MCF 10A (cell line): ENCODE results near the gene KIF1A. TPM values are rescaled to one million over a fixed set of nuclear protein-coding genes. Genes with fewer than 3 reads are reported as not detected.

Experiments used
- BruUV-seq: library from RNA; stranded (reverse); fragments of 400-500 nt; replicated peaks from 2 replicates; lab custom pipeline; 2021; lab: Mats Ljungman, UMichigan
- CTCF ChIA-PET: fragments of 300-600 bp; sonication (Branson Sonifier 250); formaldehyde crosslinking; extraction: SDS; loops from one replicate; lab custom pipeline; 2021; ENCODE audit warnings: antibody characterized with exemption, inconsistent platforms; lab: Yijun Ruan, JAX
- POLR2A ChIA-PET: fragments of 300-600, 350-650 bp; sonication (Branson Sonifier 250); formaldehyde crosslinking; extraction: SDS; loops from one replicate; lab custom pipeline; 2020; ENCODE audit warnings: antibody characterized with exemption, inconsistent platforms; lab: Yijun Ruan, JAX
- DNase-seq: peaks from one replicate; pipeline ENCODE4 v3.0.0-alpha.2; 2018; ENCODE audit not compliant: unreplicated experiment
- H3K27ac Mint-ChIP-seq: one replicate; pipeline ENCODE4 v1.8.0; 2022; ENCODE audit warnings: mild to moderate bottlenecking, low read depth, mixed read lengths; ENCODE audit not compliant: unreplicated experiment
- H3K27me3 Mint-ChIP-seq: one replicate; pipeline ENCODE4 v1.8.0; 2022; ENCODE audit warnings: mixed read lengths; ENCODE audit not compliant: insufficient read depth, unreplicated experiment
- H3K36me3 Mint-ChIP-seq: one replicate; pipeline ENCODE4 v1.8.0; 2022; ENCODE audit warnings: mild to moderate bottlenecking, moderate library complexity, mixed read lengths; ENCODE audit not compliant: insufficient read depth, unreplicated experiment
- H3K4me1 Mint-ChIP-seq: one replicate; pipeline ENCODE4 v1.8.0; 2022; ENCODE audit warnings: mixed read lengths; ENCODE audit not compliant: insufficient read depth, unreplicated experiment
- H3K4me3 Mint-ChIP-seq: one replicate; pipeline ENCODE4 v1.8.0; 2022; ENCODE audit warnings: mild to moderate bottlenecking, moderate library complexity, mixed read lengths; ENCODE audit not compliant: unreplicated experiment
- H3K9me3 Mint-ChIP-seq: one replicate; pipeline ENCODE4 v1.8.0; 2022; ENCODE audit warnings: mixed read lengths; ENCODE audit not compliant: unreplicated experiment
- intact Hi-C: fragments of 100-400 bp; cut with micrococcal nuclease; formaldehyde crosslinking; loops from 2 replicates; pipeline ENCODE4 v1.14.1; 2022
- total RNA-seq: library from RNA; stranded (reverse); gene quantifications from 2 replicates; pipeline ENCODE4 v1.2.3, GENCODE V29; 2022
- TF ChIP-seq, protein P1 (sequence below): fragments of 200-600 bp; IDR thresholded peaks from one replicate; pipeline ENCODE4 v1.8.0; 2022; ENCODE audit warnings: antibody characterized with exemption, mild to moderate bottlenecking; ENCODE audit not compliant: unreplicated experiment

The KIF1A gene
- total RNA-seq, 1 experiment from 2014 or later, result not detected

GRCh38 chr2:240792629-240793312, 27.2 kb downstream of the KIF1A start:
- H3K36me3 Mint-ChIP-seq, result no peaks in the 10 kb centered on the region
- no peak overlapping the region for H3K4me3 Mint-ChIP-seq
- TF ChIP-seq, protein P1, sequence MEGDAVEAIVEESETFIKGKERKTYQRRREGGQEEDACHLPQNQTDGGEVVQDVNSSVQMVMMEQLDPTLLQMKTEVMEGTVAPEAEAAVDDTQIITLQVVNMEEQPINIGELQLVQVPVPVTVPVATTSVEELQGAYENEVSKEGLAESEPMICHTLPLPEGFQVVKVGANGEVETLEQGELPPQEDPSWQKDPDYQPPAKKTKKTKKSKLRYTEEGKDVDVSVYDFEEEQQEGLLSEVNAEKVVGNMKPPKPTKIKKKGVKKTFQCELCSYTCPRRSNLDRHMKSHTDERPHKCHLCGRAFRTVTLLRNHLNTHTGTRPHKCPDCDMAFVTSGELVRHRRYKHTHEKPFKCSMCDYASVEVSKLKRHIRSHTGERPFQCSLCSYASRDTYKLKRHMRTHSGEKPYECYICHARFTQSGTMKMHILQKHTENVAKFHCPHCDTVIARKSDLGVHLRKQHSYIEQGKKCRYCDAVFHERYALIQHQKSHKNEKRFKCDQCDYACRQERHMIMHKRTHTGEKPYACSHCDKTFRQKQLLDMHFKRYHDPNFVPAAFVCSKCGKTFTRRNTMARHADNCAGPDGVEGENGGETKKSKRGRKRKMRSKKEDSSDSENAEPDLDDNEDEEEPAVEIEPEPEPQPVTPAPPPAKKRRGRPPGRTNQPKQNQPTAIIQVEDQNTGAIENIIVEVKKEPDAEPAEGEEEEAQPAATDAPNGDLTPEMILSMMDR, result no peak
- H3K27me3 Mint-ChIP-seq, result peaks cover 46% of the 10 kb centered on the region
- ChIA-PET POLR2A (no interaction called here), CTCF (no interaction called here)
- no peak for DNase-seq
- no peaks in the 10 kb centered on the region for H3K9me3 Mint-ChIP-seq
- no peaks in the 10 kb centered on the region for H3K4me1 Mint-ChIP-seq
- no peak overlapping the region for H3K27ac Mint-ChIP-seq
- intact Hi-C loops, result no loop called here
- no TSS peak for BruUV-seq

GRCh38 chr2:240791821-240792628, 28.0 kb downstream of the KIF1A start:
- TF ChIP-seq, protein P1, result no peak
- H3K4me1 Mint-ChIP-seq, result no peaks in the 10 kb centered on the region
- no peak overlapping the region for H3K27ac Mint-ChIP-seq
- peaks cover 42% of the 10 kb centered on the region for H3K27me3 Mint-ChIP-seq
- no TSS peak for BruUV-seq
- CTCF ChIA-PET, result no interaction called here
- no peak overlapping the region for H3K4me3 Mint-ChIP-seq
- intact Hi-C loops, result no loop called here
- no peak for DNase-seq
- no peaks in the 10 kb centered on the region for H3K9me3 Mint-ChIP-seq
- POLR2A ChIA-PET, result no interaction called here
- no peaks in the 10 kb centered on the region for H3K36me3 Mint-ChIP-seq

GRCh38 chr2:240791221-240791800, 28.7 kb downstream of the KIF1A start:
- Mint-ChIP-seq H3K9me3 (no peaks in the 10 kb centered on the region), H3K36me3 (no peaks in the 10 kb centered on the region), H3K27ac (no peak overlapping the region), H3K4me1 (no peaks in the 10 kb centered on the region), H3K4me3 (no peak overlapping the region), H3K27me3 (peaks cover 35% of the 10 kb centered on the region)
- ChIA-PET POLR2A (no interaction called here), CTCF (no interaction called here)
- intact Hi-C loops, result no loop called here
- TF ChIP-seq, protein P1, result no peak
- no peak for DNase-seq
- no TSS peak for BruUV-seq
